Loucy (cell line): Measurements from ENCODE around the gene SPDYE2B.
"Not testable (repeated sequence)": the region's sequence is repeated elsewhere in the genome, so short reads cannot be mapped to it uniquely, and the experiment has no call there.

ENCODE experiments used
- H2AFZ ChIP-seq: fragments of 200-600 bp; sonication (generic); 2 replicates; pipeline ENCODE4 v1.6.0; 2016; ENCODE audit warnings: antibody characterized with exemption, mild to moderate bottlenecking, low read length, moderate library complexity
- H3F3A ChIP-seq: fragments of 200-600 bp; 2 replicates; pipeline ENCODE4 v1.6.0; 2016; ENCODE audit warnings: antibody characterized with exemption, low read depth, mild to moderate bottlenecking
- H3K27me3 ChIP-seq: fragments of 200-600 bp; sonication (generic); 2 replicates; pipeline ENCODE4 v1.6.1; 2014; ENCODE audit warnings: low read length, mild to moderate bottlenecking; ENCODE audit not compliant: insufficient read depth, poor library complexity, severe bottlenecking
- H3K36me3 ChIP-seq: fragments of 200-600 bp; sonication (generic); 2 replicates; pipeline ENCODE4 v1.6.1; 2016; ENCODE audit warnings: low read length; ENCODE audit not compliant: insufficient read depth
- H3K4me1 ChIP-seq: fragments of 200-600 bp; sonication (generic); 2 replicates; pipeline ENCODE4 v1.5.1; 2014; ENCODE audit warnings: low read length, mild to moderate bottlenecking; ENCODE audit not compliant: insufficient read depth, poor library complexity, severe bottlenecking
- H3K4me2 ChIP-seq: fragments of 200-600 bp; sonication (generic); 2 replicates; pipeline ENCODE4 v1.6.0; 2014; ENCODE audit warnings: antibody characterized with exemption, low read length, low read depth, mild to moderate bottlenecking; ENCODE audit not compliant: poor library complexity, severe bottlenecking
- H3K4me3 ChIP-seq: fragments of 200-600 bp; sonication (generic); 2 replicates; pipeline ENCODE4 v1.5.1; 2014; ENCODE audit warnings: low read length, mild to moderate bottlenecking, mixed read lengths; ENCODE audit not compliant: poor library complexity, severe bottlenecking
- H3K79me2 ChIP-seq: fragments of 200-600 bp; sonication (generic); 2 replicates; pipeline ENCODE4 v1.6.1; 2014; ENCODE audit warnings: low read length; ENCODE audit not compliant: insufficient read depth
- H3K9ac ChIP-seq: fragments of 200-600 bp; sonication (generic); 2 replicates; pipeline ENCODE4 v1.6.0; 2014; ENCODE audit warnings: mild to moderate bottlenecking, low read depth, low read length, moderate library complexity; ENCODE audit not compliant: poor library complexity, severe bottlenecking
- H3K9me2 ChIP-seq: fragments of 200-600 bp; sonication (generic); replicated peaks from 2 replicates; pipeline ENCODE4 v1.6.1; 2016; ENCODE audit warnings: low read depth, low read length, mixed read lengths
- H3K9me3 ChIP-seq: fragments of 200-600 bp; sonication (generic); 2 replicates; pipeline ENCODE4 v1.6.1; 2014; ENCODE audit warnings: mild to moderate bottlenecking, antibody characterized with exemption, low read length, low read depth; ENCODE audit not compliant: insufficient read depth
- H4K20me1 ChIP-seq: fragments of 200-600 bp; sonication (generic); 2 replicates; pipeline ENCODE4 v1.6.0; 2014; ENCODE audit warnings: antibody characterized with exemption, low read length, mild to moderate bottlenecking; ENCODE audit not compliant: insufficient read depth, poor library complexity, severe bottlenecking

Gene SPDYE2B

GRCh38 chr7:102673447-102674067 lies 23.4 kb downstream of the SPDYE2B start:
- not testable (repeated sequence) for H3K4me1 ChIP-seq, H3K9me2 ChIP-seq, H3K79me2 ChIP-seq, H3K4me3 ChIP-seq, H3K9me3 ChIP-seq, H3F3A ChIP-seq, H2AFZ ChIP-seq, H3K4me2 ChIP-seq, H3K36me3 ChIP-seq, H3K9ac ChIP-seq, H3K27me3 ChIP-seq, H4K20me1 ChIP-seq

GRCh38 chr7:102675545-102675944 lies 25.4 kb downstream of the SPDYE2B start:
- H3K4me2 ChIP-seq, H3K4me3 ChIP-seq, H4K20me1 ChIP-seq, H2AFZ ChIP-seq, H3K36me3 ChIP-seq, H3K9me3 ChIP-seq, H3K4me1 ChIP-seq, H3K9ac ChIP-seq, H3K27me3 ChIP-seq, H3K9me2 ChIP-seq, H3K79me2 ChIP-seq, H3F3A ChIP-seq: not testable (repeated sequence)

GRCh38 chr7:102680780-102681179 lies 30.7 kb downstream of the SPDYE2B start:
- H3K9me2 ChIP-seq, H3K4me3 ChIP-seq, H2AFZ ChIP-seq, H3K79me2 ChIP-seq, H3F3A ChIP-seq, H3K9ac ChIP-seq, H4K20me1 ChIP-seq, H3K27me3 ChIP-seq, H3K36me3 ChIP-seq, H3K9me3 ChIP-seq, H3K4me1 ChIP-seq, H3K4me2 ChIP-seq: not testable (repeated sequence)

GRCh38 chr7:102682560-102682959 lies 32.4 kb downstream of the SPDYE2B start:
- not testable (repeated sequence) for H3K27me3 ChIP-seq, H3K4me1 ChIP-seq, H4K20me1 ChIP-seq, H3K4me2 ChIP-seq, H3K79me2 ChIP-seq, H3K36me3 ChIP-seq, H3F3A ChIP-seq, H3K9me2 ChIP-seq, H3K9me3 ChIP-seq, H3K4me3 ChIP-seq, H3K9ac ChIP-seq, H2AFZ ChIP-seq

GRCh38 chr7:102688299-102689036 lies 38.3 kb downstream of the SPDYE2B start:
- not testable (repeated sequence) for H4K20me1 ChIP-seq, H3K36me3 ChIP-seq, H3K4me2 ChIP-seq, H3K9ac ChIP-seq, H3K79me2 ChIP-seq, H3K9me2 ChIP-seq, H3K27me3 ChIP-seq, H3K4me1 ChIP-seq, H3F3A ChIP-seq, H3K4me3 ChIP-seq, H2AFZ ChIP-seq, H3K9me3 ChIP-seq

GRCh38 chr7:102689436-102690282 lies 39.5 kb downstream of the SPDYE2B start:
- not testable (repeated sequence) for H3K27me3 ChIP-seq, H3K9me3 ChIP-seq, H3K36me3 ChIP-seq, H3F3A ChIP-seq, H3K4me1 ChIP-seq, H4K20me1 ChIP-seq, H3K9me2 ChIP-seq, H3K9ac ChIP-seq, H3K79me2 ChIP-seq, H2AFZ ChIP-seq, H3K4me2 ChIP-seq
- peak overlapping the region; percentile 43 for H3K4me3 ChIP-seq

- H3K4me1 ChIP-seq, H3K9me3 ChIP-seq, H3F3A ChIP-seq, H3K79me2 ChIP-seq, H3K36me3 ChIP-seq, H3K4me3 ChIP-seq, H2AFZ ChIP-seq, H4K20me1 ChIP-seq, H3K27me3 ChIP-seq, H3K9ac ChIP-seq, H3K9me2 ChIP-seq, H3K4me2 ChIP-seq: not testable (repeated sequence)
These were observed 40.5 kb downstream of the SPDYE2B start for GRCh38 chr7:102690602-102691001.
